Activated gamma-delta T cell treated with anti-CD3 and anti-CD28 coated beads, Interleukin-2, amount 50 U/mL, for 16 hours (primary cell): ENCODE data around the gene CPNE2.

Source experiments
- DNase-seq: peaks from one replicate; pipeline ENCODE4 v3.0.0-alpha.2; 2020; ENCODE audit warnings: low read depth

CPNE2 gene

GRCh38 chr16:57196286-57196685, 103.9 kb downstream of the CPNE2 start:
- DNase-seq = no peak

GRCh38 chr16:57196753-57197152, 104.4 kb downstream of the CPNE2 start:
- DNase-seq = no peak
